Endometrial microvascular endothelial cells (primary cell): Measurements from ENCODE around the gene HOMEZ. TPM values are rescaled to one million over a fixed set of nuclear protein-coding genes. Genes with fewer than 3 reads are reported as not detected.
"Not testable (repeated sequence)": the region's sequence is repeated elsewhere in the genome, so short reads cannot be mapped to it uniquely, and the experiment has no call there.

ENCODE experiments used
- in situ Hi-C: cut with HindIII; loops from 2 replicates; pipeline ENCODE4 v1.10.0; 2017; ENCODE audit warnings: low sequenced_read_pairs, low pct_unique_long_range_greater_than_20kb; ENCODE audit errors: inconsistent ontology term
- total RNA-seq: library from RNA; depleted of rRNA; stranded (reverse); fragments of >200 nt; gene quantifications from one replicate; pipeline ENCODE4 v1.2.3, GENCODE V29; 2015; ENCODE audit errors: inconsistent ontology term

The HOMEZ gene, protein sequence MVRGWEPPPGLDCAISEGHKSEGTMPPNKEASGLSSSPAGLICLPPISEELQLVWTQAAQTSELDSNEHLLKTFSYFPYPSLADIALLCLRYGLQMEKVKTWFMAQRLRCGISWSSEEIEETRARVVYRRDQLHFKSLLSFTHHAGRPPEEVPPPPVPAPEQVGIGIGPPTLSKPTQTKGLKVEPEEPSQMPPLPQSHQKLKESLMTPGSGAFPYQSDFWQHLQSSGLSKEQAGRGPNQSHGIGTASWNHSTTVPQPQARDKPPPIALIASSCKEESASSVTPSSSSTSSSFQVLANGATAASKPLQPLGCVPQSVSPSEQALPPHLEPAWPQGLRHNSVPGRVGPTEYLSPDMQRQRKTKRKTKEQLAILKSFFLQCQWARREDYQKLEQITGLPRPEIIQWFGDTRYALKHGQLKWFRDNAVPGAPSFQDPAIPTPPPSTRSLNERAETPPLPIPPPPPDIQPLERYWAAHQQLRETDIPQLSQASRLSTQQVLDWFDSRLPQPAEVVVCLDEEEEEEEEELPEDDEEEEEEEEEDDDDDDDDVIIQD
- total RNA-seq, result 8.3 TPM

DNA sequence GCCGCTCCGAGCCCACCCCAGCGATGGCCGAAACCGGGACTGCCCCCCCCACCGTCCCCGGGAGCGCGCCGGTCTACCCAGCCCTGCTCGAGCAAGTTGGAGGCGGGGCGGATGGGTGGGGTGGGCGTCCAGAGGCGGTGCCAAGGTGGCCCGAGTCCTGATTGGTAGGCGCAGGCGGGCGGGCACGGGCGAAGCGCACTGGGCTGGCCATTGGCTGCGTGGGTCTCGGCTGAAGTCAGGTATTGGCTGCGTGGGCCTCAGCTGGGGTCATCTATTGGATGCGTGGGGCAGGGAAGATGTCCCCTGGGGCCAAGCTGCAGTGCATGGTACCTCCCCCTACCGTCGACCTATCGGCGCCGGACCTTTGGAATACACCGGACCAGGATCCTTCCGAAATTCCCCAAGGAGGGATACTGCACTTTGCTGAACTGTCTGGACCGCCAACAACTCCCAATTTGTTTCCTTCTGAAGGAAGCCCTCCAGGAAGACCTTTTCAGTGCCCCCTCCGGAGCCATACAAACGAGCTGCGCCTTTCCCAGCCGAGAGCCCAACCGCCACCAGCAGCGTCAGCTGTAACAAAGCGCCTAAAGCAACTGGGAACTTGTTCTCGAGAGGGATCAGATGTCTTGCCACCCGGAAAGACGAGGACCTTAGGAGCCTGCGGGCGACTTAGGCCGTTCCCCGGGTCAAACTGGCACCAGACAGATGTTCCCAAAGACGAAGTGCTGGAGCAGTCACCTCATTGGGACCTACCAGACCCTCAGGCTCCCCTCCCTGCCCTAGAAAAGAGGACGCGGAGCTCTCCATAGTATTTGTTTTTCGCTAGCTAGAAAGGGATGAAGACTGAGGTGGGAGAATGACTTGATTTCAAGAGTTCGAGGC lies at the start of gene HOMEZ:
Gene HOMEZ, minus strand, starts transcription at position 113 of the 882 bp plus-strand sequence. CDS start 180 bp downstream, outside the sequence.
- in situ Hi-C loops, result no loop called here

DNA sequence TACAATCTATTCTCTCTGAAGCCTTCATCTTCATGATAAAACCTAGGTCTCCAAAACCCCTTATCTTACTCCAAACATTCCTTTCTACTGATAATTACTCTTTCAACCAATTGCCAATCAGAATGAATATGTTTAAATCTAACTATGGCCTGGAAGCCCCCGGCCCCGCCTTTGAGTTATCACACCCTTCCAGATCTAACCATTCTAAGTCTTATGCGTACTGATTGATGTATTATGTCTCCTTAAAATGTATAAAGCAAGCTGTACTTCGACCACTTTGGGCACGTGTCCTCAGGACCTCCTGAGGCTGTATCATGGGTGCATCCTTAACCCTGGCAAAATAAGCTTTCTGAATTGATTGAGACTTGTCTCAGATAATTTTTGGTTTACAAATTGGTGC lies 49.7 kb upstream of the HOMEZ start:
- in situ Hi-C loops, result no loop called here

DNA sequence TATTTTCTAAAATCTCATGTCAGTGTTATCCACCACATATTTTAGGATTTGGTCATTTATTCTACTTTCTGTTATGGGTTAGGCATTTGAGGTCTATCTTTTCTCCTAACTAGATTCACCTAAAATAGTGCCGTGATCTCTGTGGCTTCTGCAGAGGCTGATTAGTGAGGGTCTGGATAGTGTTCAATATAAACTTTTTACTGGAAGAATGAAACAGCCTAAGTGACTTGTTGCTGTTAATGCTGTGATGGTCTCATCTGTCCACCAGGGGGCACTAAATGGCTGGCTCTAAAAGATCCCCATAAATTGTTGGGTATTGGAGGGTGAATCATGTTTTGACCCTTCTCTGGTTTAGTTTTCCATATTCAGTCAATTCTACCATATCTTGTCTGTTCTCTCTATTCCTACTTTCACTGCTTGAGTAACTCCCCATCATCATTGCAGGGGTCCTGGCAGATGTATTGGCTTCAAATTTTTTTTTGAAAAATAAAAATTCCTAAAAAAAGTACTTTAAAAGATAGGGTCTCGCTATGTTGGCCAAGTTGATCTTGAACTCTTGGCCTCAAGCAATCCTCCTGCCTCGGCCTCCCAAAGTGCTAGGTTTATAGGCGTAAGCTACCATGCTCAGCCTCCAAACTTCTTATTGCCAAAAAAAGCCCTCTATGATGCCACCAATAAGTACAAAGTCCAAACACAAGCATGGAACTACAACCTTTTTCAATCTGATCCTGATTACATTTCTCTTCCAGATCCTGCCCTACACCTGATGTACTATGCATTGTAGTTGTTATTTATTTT lies 42.2 kb upstream of the HOMEZ start:
- in situ Hi-C loops, result no loop called here

DNA sequence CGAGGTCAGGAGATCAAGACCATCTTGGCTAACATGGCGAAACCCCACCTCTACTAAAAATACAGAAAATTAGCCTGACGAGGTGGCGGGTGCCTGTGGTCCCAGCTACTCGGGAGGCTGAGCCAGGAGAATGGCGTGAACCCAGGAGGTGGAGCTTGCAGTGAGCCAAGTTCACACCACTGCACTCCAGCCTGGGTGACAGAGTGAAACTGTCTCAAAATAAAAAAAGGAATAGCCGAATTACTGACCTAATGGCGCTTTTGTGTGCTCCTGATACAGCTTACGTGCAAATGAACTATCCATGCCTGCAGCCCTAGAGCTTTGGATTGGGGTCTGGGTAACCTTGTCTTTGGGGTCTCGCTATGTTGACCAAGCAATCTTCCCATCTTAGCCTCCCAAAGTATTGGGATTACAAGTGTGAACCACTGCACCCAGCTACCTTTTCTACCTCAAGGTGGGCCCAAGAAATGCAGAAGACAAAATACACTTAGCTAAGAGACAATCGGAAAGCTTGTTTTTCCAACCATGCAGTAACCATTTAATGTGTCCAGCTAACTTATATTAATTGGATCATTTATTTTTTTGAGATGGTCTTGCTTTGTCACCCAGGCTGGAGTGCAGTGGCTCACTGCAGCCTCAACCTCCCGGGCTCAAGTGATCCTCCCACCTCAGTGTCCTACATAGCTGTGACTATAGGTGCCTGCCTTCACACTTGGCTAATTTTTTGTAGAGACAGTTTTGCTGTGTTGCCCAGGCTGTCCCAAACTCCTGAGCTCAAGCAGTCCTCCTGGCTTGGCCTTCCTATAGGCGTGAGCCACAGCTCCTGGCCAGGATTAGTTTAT lies 40.8 kb upstream of the HOMEZ start:
- in situ Hi-C loops, result no loop called here

DNA sequence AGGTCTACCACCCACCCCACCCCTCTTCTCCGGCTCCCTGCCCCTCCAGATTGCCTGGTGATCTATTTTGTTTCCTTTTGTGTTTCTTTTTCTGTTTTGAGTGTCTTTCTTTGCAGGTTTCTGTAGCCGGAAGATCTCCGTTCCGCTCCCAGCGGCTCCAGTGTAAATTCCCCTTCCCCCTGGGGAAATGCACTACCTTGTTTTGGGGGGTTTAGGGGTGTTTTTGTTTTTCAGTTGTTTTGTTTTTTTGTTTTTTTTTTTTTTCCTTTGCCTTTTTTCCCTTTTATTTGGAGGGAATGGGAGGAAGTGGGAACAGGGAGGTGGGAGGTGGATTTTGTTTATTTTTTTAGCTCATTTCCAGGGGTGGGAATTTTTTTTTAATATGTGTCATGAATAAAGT lies 39.8 kb upstream of the HOMEZ start:
- in situ Hi-C loops, result not testable (repeated sequence)

DNA sequence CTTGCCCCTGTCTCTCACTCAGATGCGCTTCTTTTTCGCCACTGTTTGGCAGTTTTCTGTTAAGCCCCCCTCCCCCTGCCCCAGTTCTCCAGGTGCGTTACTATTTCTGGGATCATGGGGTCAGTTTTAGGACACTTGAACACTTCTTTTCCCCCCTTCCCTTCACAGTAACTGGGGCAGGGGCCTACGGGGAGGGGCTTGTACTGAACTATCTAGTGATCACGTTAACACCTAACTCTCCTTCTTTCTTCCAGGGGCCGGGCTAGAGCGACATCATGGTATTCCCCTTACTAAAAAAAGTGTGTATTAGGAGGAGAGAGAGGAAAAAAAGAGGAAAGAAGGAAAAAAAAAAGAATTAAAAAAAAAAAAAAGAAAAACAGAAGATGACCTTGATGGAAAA lies 39.1 kb upstream of the HOMEZ start:
- in situ Hi-C loops, result no loop called here

DNA sequence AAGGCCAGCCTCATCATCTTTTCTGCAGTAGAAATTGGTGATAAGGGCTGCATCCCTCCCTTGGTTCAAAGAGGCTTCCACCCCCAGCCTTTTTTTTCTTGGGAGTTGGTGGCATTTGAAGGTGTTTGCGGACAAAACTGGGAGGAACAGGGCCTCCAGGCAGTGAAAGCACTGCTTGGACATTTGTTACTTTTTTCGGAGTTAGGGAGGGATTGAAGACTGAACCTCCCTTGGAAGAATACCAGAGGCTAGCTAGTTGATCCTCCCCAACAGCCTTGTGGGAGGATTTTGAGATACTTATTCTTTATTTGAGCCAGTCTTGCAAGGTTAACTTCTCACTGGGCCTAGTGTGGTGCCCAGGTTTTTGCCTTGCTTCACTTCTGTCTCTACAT lies 38.5 kb upstream of the HOMEZ start:
- in situ Hi-C loops, result no loop called here

DNA sequence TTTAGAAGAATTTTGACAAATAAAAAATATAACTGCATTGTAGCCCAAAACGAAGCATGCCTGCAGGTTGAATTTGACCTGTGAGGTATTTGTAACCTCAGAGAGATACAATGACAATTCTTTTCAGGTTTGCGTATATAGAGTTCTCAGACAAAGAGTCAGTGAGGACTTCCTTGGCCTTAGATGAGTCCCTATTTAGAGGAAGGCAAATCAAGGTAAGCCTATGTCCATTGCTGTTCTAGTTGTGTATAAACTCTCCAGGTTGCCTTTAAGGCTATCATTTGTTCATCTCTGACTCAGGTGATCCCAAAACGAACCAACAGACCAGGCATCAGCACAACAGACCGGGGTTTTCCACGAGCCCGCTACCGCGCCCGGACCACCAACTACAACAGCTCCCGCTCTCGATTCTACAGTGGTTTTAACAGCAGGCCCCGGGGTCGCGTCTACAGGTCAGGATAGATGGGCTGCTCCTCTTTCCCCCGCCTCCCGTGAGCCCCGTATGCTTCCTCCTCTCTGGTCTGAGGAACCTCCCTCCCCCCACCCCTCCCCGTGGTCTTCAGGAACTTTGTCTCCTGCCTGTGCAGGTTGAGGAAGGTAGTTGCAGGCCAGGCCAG lies 38.0 kb upstream of the HOMEZ start:
- in situ Hi-C loops, result no loop called here

DNA sequence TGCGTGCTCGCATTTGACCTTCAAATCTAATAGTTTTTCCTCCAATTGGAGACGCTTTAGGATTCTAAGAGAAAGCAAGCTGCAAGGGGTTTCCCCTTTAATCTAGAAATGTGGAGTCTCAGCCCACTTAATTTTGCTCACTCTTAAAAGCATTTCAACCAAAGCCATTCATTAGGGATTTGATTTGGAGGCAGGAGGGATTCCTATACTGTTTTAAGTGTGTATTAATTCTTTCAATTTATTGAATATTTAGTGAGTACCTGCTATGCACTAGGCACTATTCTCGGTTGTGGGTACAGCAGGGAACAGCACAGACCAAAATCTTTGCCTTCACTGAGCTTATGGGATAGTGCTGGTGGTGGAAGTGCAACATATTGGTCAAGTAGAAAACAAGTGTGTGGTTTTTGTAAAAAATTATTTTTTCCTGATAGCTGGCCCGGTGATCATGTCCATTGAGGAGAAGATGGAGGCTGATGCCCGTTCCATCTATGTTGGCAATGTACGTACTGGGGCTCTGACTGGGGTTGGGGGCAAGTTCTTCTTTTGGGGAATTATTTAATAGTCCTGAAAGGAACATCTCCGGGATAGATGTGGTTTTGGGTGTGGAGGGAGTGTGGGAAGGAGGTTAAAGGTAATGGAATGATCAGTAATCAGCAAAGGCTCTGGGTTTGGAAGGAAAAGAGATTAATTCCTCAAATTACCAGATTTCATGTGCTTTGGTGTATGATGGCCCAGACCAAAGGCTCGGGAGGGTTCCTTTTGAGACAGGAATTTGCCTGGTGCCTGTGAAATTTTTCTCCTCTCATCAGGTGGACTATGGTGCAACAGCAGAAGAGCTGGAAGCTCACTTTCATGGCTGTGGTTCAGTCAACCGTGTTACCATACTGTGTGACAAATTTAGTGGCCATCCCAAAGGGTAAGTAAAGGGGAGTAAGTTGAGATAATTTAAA lies 36.9 kb upstream of the HOMEZ start:
- in situ Hi-C loops, result no loop called here

DNA sequence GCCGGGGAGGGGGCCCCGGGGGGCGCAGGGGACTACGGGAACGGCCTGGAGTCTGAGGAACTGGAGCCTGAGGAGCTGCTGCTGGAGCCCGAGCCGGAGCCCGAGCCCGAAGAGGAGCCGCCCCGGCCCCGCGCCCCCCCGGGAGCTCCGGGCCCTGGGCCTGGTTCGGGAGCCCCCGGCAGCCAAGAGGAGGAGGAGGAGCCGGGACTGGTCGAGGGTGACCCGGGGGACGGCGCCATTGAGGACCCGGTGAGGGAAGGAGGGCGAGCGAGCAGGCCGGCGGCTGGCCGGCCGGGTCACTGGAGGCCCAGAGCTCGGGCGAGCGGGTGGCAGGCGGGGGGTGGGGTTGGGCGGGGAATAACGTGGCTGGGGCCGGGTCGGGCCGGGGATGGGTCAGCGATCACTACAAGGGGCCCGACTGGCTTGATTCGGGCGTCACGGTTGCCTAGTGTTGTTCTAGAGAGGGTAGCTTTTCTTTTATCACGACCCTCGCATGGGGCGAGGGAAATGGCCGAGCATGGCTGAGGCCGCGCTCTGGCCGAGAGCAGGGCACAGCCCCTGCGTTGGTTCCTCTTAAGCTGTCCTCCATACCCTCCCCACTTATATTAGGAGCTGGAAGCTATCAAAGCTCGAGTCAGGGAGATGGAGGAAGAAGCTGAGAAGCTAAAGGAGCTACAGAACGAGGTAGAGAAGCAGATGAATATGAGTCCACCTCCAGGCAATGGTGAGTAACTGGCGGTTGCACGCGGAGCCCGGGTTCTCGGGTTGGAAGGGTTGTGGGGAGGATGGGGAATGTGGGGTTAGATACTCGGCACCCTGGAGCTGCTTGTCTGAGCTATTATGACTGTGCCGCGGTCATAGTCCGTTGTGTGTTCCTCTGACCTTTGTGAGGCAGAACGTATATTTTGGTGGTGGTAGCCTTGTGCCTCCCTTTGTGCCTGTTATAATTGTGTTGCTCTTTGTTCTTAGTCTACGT lies 35.9 kb upstream of the HOMEZ start:
- in situ Hi-C loops, result no loop called here

DNA sequence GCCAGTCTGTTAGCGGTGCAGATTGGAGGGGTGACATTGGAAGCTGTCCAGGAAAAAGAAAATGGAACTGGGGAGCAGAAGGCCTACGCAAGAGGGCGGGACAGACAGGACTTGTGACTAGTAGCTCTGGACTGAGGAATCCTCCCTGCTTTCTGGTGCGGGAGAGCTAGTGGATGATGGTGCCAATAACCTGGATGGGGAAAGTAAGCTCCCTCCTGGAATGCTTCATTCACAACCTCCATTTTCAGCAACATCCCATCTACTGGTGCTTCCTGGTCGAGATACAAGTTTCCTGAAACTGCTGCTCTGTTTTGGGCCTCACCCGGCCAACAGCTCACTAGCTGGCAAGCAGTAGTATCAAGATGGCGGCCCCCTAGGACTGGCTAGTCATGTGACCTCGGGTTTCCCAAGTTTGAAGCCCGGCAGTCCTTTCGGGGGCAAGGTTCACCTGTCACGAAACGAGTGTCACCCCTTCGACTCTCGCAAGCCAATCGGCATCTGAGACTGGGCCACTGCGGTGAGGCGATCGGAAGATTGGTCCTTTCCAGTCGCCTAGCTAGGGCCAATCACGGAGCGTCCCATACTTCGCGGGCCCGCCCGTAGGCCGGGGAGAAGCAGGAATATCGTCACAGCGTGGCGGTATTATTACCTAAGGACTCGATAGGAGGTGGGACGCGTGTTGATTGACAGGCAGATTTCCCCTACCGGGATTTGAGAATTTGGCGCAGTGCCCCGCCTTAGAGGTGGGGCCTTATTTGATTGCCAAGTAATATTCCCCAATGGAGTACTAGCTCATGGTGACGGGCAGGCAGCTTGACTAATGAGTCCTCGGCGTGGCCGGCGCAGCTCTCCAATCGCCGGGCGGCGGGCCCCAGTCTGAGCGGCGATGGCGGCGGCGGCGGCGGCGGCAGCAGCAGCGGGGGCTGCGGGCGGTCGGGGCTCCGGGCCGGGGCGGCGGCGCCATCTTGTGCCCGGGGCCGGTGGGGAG lies 34.9 kb upstream of the HOMEZ start, which contains the start of gene PABPN1:
Gene PABPN1, plus strand, starts transcription at position 874 of the 988 bp plus-strand sequence. Its CDS starts 13 bp downstream, at position 887.
- in situ Hi-C loops, result no loop called here

DNA sequence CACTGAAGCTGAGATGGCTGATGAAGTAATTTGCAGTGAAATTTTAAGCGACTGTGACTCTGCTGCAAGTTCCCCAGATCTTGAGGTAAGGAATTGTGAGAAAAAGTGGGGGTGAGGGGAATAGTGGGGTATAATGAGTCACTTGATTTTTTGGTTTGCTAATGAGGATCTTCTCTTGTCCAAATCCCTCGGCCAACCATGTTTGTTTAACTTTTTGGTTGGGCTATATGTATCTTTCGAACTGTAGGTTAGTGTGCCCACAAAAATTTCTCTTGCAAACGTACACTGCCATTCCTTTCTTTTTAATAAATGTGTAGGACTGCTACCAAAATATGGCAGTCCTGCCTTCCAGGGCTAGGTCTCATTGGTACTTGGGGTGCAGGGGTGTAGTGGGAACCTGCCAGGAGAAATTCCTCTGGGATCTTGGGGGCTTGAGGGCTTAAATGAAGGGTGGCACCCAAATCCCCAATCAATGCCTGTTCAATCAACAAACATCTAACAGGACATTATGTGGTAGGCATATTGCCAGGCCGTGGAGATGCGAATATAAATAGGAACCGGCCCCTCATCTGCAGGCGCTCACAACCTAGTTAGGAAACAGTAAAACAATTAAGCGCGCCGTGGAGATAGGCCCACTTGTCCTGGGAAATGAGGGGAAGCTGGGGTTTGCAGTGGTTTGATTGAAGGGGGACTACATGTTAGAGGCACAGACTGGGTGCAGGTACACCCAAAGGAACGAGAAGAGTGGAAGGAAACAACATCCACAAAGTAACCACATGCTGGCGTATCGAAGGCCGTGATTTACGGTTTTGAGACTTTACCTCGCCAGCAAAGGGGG lies 34.0 kb upstream of the HOMEZ start:
- in situ Hi-C loops, result no loop called here

DNA sequence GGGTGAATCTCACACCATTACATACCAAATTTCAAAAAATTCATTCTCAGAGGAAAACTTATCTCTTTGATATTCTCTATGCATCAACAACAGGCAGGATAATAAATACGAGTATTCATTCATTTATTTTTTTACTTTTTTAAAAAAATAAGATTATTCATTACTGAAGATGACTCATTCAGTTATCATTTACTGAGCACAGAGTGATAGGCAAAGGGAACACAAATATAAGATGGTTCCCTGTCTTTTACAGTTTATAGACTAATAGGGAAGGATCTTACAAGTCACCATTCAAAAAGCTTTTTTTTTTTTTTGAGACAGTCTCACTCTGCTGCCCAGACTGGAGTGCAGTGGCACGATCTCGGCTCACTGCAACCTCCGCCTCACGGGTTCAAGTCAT lies 30.4 kb upstream of the HOMEZ start:
- in situ Hi-C loops, result no loop called here

DNA sequence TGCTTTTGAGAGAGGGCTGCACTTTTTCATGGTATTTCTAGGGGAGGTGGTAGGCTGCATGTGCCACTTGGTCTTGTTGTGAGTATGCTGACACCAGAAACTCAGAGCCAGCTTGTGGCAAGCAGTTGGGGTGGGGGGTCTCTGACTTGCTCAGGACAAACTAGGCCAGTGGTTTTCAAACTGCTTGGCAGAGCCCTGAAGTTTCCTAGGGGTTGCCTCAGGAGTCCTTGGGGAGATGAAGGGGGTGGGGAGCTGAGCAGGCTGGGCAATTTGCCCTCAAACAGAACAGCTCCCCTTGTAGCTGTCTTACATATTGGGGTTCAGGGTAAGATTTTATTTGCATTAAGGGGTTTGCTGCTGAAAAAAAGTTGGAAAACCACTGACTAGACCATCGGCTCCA lies 24.6 kb upstream of the HOMEZ start:
- in situ Hi-C loops, result no loop called here
